Measurements from ENCODE around the gene GRB10.

The GRB10 gene

DNA sequence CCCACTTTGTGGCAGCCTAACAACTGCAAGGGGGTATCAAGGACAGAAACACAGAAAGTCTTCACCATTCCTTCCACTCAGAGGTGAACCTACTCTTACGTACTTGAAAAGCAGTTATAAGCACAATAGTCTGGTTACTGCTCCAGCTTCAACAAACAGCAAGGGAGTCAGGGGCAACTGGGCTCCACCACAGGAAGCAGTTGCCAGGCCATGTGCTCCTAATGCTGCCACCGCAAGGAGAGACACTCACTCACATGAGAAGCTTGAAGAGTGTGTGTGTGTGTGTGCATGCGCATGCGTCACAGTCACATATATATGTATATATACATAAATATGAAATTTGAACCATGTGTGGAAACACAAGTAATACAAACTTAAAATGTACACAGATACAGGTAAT, 65.5 kb downstream of the GRB10 start:
- no peak for DNase-seq

- DNase-seq, result no peak
These were observed 67.8 kb downstream of the GRB10 start for GRCh38 chr7:50714857-50715256.

GRCh38 chr7:50713123-50713965, 69.4 kb downstream of the GRB10 start:
- no peak for DNase-seq

DNA sequence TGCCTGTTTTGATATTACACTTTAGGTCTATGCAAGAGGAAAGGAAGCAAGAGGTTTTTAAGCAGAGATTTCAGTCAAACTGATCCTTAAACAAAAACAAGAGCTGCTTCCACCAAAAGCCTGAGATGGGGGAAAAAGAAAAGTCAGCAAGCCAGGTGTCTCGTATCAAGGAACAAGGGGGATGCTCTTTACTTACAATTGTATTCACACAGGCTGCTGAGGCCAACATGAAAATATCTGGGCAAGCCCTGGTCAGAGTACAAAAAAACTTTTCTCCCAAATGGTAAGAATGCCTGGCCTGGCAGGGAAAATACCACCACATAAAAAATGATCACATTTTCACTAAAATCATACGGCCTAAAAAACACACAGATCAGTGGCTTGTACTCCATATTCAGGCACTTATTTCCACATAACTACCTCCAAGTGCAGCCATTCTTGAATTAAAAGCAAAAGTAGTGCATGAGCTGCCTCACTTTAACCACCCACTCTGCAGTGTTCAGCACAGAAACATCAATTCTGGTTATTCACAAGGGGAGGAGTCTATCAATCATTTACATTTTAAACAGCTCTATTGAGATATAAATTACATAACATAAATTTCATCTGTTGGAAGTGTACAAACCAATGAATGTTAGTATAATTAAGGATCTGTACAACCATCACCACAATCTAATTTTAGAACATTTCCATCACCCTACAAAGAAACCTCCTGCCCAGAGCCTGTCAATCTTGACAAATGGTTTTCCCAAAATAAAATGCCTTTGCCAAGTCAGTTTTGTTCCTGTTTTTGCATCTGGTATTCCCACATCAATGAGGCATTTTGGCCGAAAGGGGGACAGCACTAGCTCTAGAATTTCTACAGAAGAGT, 70.2 kb downstream of the GRB10 start:
- DNase-seq, result no peak

GRCh38 chr7:50711271-50712175, 71.2 kb downstream of the GRB10 start:
- DNase-seq, result no peak

GRCh38 chr7:50710441-50711154, 72.1 kb downstream of the GRB10 start:
- no peak for DNase-seq

DNA sequence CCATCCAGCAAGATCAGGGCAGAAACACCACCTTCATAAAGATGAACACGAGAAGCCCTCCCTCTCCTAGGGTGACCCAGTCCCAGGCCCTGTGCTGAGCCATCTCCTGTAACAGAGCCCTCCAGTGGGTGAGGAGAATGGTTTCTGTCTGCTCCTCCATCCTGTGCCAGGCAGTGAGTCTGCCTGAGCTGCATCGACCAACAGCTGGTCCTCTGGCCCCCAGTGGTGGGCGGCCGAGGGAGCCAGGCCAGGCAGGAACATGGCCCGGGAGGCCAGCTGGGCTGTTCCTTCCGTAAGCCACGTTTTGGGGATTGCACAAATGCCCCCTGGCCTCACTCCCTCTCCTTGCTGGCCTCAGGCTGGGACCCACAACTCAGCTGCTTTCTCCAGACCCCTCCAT, 73.5 kb downstream of the GRB10 start:
- DNase-seq, result no peak

GRCh38 chr7:50707236-50708006, 75.3 kb downstream of the GRB10 start:
- no peak for DNase-seq

- no peak for DNase-seq
These were observed 76.2 kb downstream of the GRB10 start for GRCh38 chr7:50706469-50706937.

GRCh38 chr7:50704844-50705243, 77.9 kb downstream of the GRB10 start:
- DNase-seq, result no peak

GRCh38 chr7:50703654-50704053, 79.0 kb downstream of the GRB10 start:
- DNase-seq, result no peak

- no peak for DNase-seq
These were observed 83.6 kb downstream of the GRB10 start for GRCh38 chr7:50699143-50699542.

DNA sequence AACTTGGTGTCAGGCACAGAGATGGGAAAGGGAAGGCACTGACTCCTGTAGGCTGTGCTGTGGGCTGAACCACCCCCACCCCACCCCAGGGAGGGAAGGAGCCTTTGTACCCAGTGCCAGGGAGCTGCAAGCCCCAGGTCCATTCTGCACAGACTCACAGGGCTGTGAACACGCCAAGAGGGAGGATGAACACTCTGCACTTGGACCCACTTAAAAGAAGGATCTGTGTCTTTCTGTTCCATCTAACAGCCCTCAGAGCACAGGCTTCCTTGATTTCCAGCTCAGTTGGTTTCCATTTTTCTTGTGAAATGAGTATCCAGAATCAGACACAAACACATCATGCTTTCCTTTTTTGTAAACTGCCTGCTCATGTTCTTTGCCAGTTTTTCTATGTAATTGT, 84.9 kb downstream of the GRB10 start:
- no peak for DNase-seq

DNA sequence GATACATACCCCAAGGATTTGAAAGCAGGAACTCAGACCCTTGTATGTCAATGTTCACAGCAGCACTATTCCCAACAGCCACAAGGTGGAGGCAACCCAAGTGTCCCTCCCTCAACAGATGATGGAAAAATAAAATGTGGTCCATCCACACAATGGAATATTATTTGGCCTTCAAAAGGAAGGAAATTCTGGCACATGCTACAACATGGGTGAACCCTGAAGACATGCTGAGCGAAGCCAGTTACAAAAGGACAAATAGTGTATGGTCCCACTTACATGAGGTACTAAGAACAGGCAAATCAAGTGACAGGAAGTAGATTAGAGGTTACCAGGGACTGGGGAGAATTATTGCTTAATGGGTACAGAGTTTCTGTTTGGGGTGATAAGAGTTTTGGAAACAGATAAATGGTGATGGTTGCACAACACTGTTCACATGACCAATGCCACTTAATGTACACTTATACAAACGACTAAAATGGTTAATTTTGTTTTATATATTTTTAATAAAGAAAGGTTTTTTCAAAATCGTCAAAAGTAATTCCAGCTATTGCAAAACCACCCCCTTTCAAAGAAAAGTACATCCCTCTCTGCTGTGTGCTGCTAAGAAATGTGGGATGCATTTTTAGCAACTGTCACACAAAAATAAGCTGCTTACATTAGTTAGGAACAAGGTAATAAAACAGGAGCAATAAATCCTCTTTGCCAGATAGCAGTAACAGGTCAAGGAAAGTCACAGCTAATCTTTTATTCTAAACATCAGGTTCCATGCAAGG, 85.7 kb downstream of the GRB10 start:
- DNase-seq, result no peak

DNA sequence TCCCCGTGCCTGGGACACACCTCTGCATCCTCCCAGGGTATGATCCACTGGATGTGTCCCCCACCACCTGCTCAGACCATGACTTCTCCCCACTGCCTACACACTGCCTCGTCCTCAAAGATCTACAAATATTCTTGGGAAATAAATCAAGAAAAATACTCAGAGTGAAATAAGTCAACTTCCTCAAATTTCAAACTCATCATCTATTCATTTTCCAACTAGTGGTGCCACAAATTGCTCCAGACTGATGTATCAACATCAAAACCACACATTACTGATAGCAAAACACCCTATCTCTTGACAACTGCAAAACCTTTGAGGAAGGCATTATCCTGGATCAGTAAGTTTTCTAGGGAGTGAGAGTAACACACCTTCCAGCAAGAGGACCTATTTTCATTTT, 87.7 kb downstream of the GRB10 start:
- no peak for DNase-seq

GRCh38 chr7:50693455-50694130, 89.1 kb downstream of the GRB10 start:
- no peak for DNase-seq

DNA sequence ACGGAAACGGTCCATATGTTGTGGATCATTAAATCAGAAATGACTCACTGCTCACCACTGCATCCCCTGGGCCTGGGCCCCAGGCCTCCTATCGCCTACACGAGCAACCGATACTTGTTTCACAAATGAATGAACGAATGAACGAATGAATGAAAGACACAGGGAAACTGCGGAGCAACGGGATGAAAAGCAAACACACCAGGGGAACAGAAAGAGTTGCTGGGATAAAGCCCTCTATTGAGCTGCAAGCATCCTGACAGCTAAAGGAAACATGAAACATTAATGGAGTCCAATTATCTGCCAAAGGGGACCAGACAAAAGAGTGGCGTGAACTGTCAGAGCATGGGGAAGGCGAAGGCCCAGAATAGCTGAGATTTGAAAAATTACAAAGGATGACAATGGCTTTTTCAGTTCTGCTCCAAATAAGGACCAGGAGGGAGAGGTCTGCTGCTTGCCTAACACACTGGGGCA, 92.1 kb downstream of the GRB10 start:
- DNase-seq, result no peak

- no peak for DNase-seq
These were observed 94.5 kb downstream of the GRB10 start for GRCh38 chr7:50688226-50688590.

- DNase-seq, result no peak
These were observed 95.0 kb downstream of the GRB10 start for GRCh38 chr7:50687575-50688225.

Measured in NCI-H187 (cell line).